HG03045 (cell line): ENCODE results near the gene FBXL14.
A peak's percentile ranks its signal among the peaks of the same experiment; 100 is the strongest.

Source experiments
- ATAC-seq: cut with Tn5 transposase; IDR thresholded peaks from one replicate; pipeline ENCODE4 v1.9.1; 2021; ENCODE audit warnings: mild to moderate bottlenecking, moderate library complexity; ENCODE audit not compliant: unreplicated experiment

FBXL14 gene

GRCh38 chr12:1594261-1595025 is at the start of gene FBXL14:
Gene FBXL14, minus strand, starts transcription at chr12:1594581. Its CDS starts 515 bp downstream, at chr12:1594066.
- peak; percentile 58 for ATAC-seq

- no peak for ATAC-seq
These were observed 49.6 kb upstream of the FBXL14 start for GRCh38 chr12:1643905-1644533.

- no peak for ATAC-seq
These were observed 48.7 kb upstream of the FBXL14 start for GRCh38 chr12:1643043-1643442.

GRCh38 chr12:1642513-1642912 is 48.1 kb upstream of the FBXL14 start:
- ATAC-seq, result no peak

- no peak for ATAC-seq
These were observed 46.2 kb upstream of the FBXL14 start for GRCh38 chr12:1640328-1641234.

GRCh38 chr12:1639538-1639937 is 45.2 kb upstream of the FBXL14 start:
- no peak for ATAC-seq

GRCh38 chr12:1638203-1638602 is 43.8 kb upstream of the FBXL14 start:
- no peak for ATAC-seq

- ATAC-seq, result no peak
These were observed 41.1 kb upstream of the FBXL14 start for GRCh38 chr12:1635301-1636095.

GRCh38 chr12:1634590-1635191 is 40.3 kb upstream of the FBXL14 start:
- ATAC-seq, result no peak

- ATAC-seq, result no peak
These were observed 39.8 kb upstream of the FBXL14 start for GRCh38 chr12:1634149-1634548.

- ATAC-seq, result no peak
These were observed 39.1 kb upstream of the FBXL14 start for GRCh38 chr12:1633459-1633858.

- no peak for ATAC-seq
These were observed 38.3 kb upstream of the FBXL14 start for GRCh38 chr12:1632702-1633101.

- ATAC-seq, result no peak
These were observed 36.6 kb upstream of the FBXL14 start for GRCh38 chr12:1630827-1631591.

GRCh38 chr12:1630133-1630826 is 35.9 kb upstream of the FBXL14 start:
- no peak for ATAC-seq

GRCh38 chr12:1629338-1630132 is 35.2 kb upstream of the FBXL14 start:
- ATAC-seq, result no peak

- no peak for ATAC-seq
These were observed 34.4 kb upstream of the FBXL14 start, which contains the start of gene WNT5B for GRCh38 chr12:1628666-1629337. Gene WNT5B, plus strand, starts transcription at chr12:1629231. Its CDS starts 2,124 bp downstream, at chr12:1631355.

GRCh38 chr12:1622406-1622805 is 28.0 kb upstream of the FBXL14 start:
- ATAC-seq, result no peak
